ENCODE data around the gene TBK1.
"Not testable (repeated sequence)": the region's sequence is repeated elsewhere in the genome, so short reads cannot be mapped to it uniquely, and the experiment has no call there.

Gene TBK1

GRCh38 chr12:64528616-64529015 lies 76.7 kb downstream of the TBK1 start:
- no peak overlapping the region for H3K27ac ChIP-seq
- TF ChIP-seq ZFX (IDR thresholded peaks at IDR 0.05; ENCODE audit: borderline replicate concordance) = no peak
- TF ChIP-seq, protein P1, sequence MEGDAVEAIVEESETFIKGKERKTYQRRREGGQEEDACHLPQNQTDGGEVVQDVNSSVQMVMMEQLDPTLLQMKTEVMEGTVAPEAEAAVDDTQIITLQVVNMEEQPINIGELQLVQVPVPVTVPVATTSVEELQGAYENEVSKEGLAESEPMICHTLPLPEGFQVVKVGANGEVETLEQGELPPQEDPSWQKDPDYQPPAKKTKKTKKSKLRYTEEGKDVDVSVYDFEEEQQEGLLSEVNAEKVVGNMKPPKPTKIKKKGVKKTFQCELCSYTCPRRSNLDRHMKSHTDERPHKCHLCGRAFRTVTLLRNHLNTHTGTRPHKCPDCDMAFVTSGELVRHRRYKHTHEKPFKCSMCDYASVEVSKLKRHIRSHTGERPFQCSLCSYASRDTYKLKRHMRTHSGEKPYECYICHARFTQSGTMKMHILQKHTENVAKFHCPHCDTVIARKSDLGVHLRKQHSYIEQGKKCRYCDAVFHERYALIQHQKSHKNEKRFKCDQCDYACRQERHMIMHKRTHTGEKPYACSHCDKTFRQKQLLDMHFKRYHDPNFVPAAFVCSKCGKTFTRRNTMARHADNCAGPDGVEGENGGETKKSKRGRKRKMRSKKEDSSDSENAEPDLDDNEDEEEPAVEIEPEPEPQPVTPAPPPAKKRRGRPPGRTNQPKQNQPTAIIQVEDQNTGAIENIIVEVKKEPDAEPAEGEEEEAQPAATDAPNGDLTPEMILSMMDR (IDR thresholded peaks at IDR 0.05) = no peak

DNA sequence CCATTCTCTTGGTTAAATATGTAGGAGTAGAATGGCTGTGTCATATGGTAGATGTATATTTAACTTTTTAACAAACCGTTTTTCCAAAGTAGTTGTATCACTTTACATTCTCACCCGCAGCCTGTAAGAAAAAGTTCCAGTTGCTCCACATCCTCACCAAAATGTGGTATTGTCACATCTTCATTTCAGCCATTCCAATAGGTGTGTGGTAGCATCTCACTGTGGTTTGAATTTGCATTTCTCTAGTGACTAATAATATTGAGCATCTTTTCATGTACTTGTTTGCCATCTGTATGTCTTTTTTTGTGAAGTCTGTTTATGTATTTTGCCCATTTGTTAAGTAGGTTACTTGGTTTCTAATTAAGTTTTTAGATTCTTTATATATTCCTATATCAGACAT lies 78.6 kb downstream of the TBK1 start:
- H3K27ac ChIP-seq = no peak overlapping the region
- no peak for TF ChIP-seq ZFX (IDR thresholded peaks at IDR 0.05; ENCODE audit: borderline replicate concordance)
- TF ChIP-seq, protein P1 (IDR thresholded peaks at IDR 0.05) = no peak

DNA sequence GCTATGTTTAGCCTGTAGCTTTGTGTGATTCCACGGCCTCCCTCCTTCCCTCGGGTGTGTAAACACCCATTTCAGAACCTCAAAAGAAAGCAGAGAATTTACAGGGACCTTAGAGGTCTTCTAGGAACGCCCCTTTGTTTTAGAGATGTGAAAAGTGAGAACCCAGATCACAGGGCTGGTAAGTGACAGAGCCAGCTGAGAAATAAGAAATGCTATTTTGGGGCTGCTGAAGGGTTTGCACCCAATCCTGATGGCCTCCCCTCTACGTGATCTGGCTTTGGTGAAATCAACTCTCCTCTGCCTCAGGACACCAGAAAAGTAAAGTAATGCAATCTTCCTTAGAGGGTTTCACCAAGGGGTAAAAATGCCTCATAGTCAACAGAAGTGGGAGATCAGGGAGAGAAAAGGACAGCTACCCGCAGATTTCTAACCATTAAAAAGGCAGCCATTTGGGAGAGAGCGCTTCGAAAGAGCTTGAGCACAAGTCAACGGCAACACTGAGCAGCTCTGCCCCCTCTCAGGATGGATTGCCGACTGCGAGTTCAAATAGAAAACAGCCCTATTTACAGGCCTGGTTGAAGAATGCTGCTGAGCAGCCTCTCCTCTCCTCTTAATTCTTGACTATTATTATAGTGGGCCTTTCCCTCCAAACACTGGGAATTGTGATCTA lies 79.9 kb downstream of the TBK1 start:
- H3K27ac ChIP-seq = no peak overlapping the region
- TF ChIP-seq, protein P1 (IDR thresholded peaks at IDR 0.05) = no peak
- TF ChIP-seq ZFX (IDR thresholded peaks at IDR 0.05; ENCODE audit: borderline replicate concordance) = no peak

DNA sequence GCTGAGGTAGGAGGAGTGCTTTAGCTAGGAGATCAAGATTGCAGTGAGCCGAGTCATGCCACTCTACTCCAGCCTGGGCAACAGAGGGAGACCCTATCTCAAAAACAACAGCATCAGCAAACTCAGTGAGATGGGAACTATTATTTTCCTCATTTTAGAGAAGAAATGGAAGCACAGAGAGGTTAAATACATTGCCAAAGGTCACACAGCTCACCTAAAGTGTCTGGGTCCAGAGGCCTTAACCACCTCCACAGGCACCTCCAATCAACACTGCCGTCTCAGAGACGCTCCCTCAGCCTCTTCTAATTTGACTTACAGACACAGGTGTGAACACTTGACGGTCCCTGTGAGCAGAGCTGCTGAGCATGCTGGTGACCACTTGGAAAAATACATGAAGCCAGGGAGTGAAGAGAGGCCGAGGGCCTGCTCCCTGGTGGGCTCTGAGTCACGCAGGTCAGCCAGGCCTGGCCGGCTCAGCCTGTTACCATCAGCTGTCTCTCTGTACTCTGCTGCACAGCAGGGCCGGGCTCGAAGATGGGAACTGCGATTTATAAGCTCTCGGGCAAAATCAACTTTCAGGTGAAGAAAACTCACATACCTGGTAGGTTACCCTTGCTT lies 80.9 kb downstream of the TBK1 start:
- TF ChIP-seq, protein P1 (IDR thresholded peaks at IDR 0.05) = no peak
- TF ChIP-seq ZFX (IDR thresholded peaks at IDR 0.05; ENCODE audit: borderline replicate concordance) = no peak
- H3K27ac ChIP-seq = no peak overlapping the region

DNA sequence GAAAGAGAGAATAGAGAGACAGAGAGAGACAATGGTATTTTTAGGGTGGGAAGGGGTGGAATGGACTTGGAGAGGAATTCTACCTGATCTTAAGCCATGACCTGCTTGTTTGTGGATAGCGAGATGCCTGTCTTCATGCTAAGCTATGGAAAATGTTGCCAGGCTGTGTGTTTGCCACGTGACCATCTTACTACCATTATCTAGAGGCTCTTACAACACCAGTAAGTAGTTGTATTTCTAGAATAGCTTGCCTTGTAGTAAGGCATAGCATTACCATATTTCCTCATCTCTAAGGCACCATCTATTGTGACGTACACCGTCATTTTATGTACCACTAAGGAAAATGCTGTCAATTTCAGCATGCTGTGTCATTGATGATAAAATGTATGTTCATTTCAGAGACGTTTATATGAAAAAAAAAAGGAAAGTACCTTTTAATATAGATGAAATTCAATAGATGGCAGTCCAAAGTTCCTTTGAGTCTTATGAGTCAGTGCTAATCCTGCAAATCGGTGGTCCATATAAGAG lies 82.8 kb downstream of the TBK1 start:
- TF ChIP-seq, protein P1 (IDR thresholded peaks at IDR 0.05) = no peak
- TF ChIP-seq ZFX (IDR thresholded peaks at IDR 0.05; ENCODE audit: borderline replicate concordance) = no peak
- H3K27ac ChIP-seq = no peak overlapping the region

DNA sequence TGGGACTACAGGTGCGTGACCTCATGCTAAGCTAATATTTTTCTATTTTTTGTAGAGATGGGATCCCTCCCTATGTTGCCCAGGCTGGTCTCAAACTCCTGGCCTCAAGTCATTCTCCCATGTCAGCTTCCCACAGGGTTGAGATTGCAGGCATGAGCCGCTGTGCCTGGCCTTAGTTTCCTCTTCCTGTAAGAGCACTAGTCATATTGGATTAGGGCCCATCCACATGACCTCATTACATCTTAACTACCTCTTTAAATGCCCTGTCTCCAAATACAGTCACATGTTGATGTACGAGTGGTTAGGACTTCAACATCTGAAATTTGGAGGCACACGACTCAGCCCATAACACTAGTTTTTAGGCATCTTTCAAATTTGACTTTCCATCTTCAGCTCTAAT lies 86.2 kb downstream of the TBK1 start:
- no peak overlapping the region for H3K27ac ChIP-seq
- TF ChIP-seq, protein P1 (IDR thresholded peaks at IDR 0.05) = no peak
- no peak for TF ChIP-seq ZFX (IDR thresholded peaks at IDR 0.05; ENCODE audit: borderline replicate concordance)

GRCh38 chr12:64542409-64543047 lies 90.6 kb downstream of the TBK1 start:
- not testable (repeated sequence) for H3K27ac ChIP-seq
